Duodenal mucosa (tissue), 2 donors: ENCODE measurements around the gene LRGUK.
A peak's percentile ranks its signal among the peaks of the same experiment; 100 is the strongest.

Source experiments
- H3K27ac ChIP-seq: one replicate; pipeline ENCODE4 v1.7.0; 2013; ENCODE audit warnings: low read depth, low read length
- H3K27me3 ChIP-seq, 2 donors: one replicate each; pipeline ENCODE4 v1.7.0; 2013; ENCODE audit warnings: low read length in 2 of 2, control low read depth in 1 of 2; ENCODE audit not compliant: insufficient read depth in 2 of 2, control insufficient read depth in 1 of 2
- H3K36me3 ChIP-seq, 2 donors: one replicate each; pipeline ENCODE4 v1.7.0; 2013; ENCODE audit warnings: low read length in 2 of 2, control low read depth in 1 of 2; ENCODE audit not compliant: insufficient read depth in 2 of 2, control insufficient read depth in 1 of 2
- H3K4me1 ChIP-seq, 2 donors: one replicate each; pipeline ENCODE4 v1.7.0; 2013; ENCODE audit warnings: low read length in 2 of 2, control low read depth in 1 of 2; ENCODE audit not compliant: insufficient read depth in 2 of 2, control insufficient read depth in 1 of 2
- H3K4me3 ChIP-seq, 2 donors: one replicate each; pipeline ENCODE4 v1.7.0; 2013; ENCODE audit warnings: low read length in 2 of 2, low read depth in 1 of 2
- H3K9ac ChIP-seq, 2 donors: one replicate each; pipeline ENCODE4 v1.7.0; 2013; ENCODE audit warnings: low read length in 2 of 2, low read depth in 1 of 2
- H3K9me3 ChIP-seq, 2 donors: one replicate each; pipeline ENCODE4 v1.7.0; 2013; ENCODE audit warnings: low read length in 2 of 2, control low read depth in 1 of 2; ENCODE audit not compliant: control insufficient read depth in 1 of 2

The LRGUK gene

GRCh38 chr7:134122980-134123379, 4.2 kb upstream of the LRGUK start:
- no peaks in the 10 kb centered on the region for H3K9me3 ChIP-seq
- H3K9ac ChIP-seq = no peak overlapping the region
- H3K4me1 ChIP-seq = peaks cover 5% of the 10 kb centered on the region in 2 donors
- H3K27ac ChIP-seq = no peak overlapping the region
- no peaks in the 10 kb centered on the region for H3K36me3 ChIP-seq
- no peak overlapping the region for H3K4me3 ChIP-seq
- H3K27me3 ChIP-seq = no peaks in the 10 kb centered on the region

- Histone ChIP-seq H3K9ac (no peak overlapping the region), H3K36me3 (no peaks in the 10 kb centered on the region), H3K27me3 (no peaks in the 10 kb centered on the region), H3K4me1 (peaks cover 5% of the 10 kb centered on the region in 2 donors), H3K9me3 (no peaks in the 10 kb centered on the region), H3K27ac (no peak overlapping the region), H3K4me3 (no peak overlapping the region)
Measured at GRCh38 chr7:134126146-134126545, 994 bp upstream of the LRGUK start.

- Histone ChIP-seq H3K4me1 (peaks cover 5% of the 10 kb centered on the region in 2 donors), H3K27me3 (peaks cover 0 to 3% of the 10 kb centered on the region in 2 donors), H3K9me3 (no peaks in the 10 kb centered on the region), H3K27ac (no peak overlapping the region), H3K4me3 (peak overlapping the region; percentile 79 to 88), H3K36me3 (no peaks in the 10 kb centered on the region), H3K9ac (no peak overlapping the region)
Measured at GRCh38 chr7:134126596-134126965, 559 bp upstream of the LRGUK start.

GRCh38 chr7:134128829-134129228, 1.7 kb downstream of the LRGUK start:
- Histone ChIP-seq H3K9ac (no peak overlapping the region), H3K9me3 (no peaks in the 10 kb centered on the region), H3K27ac (no peak overlapping the region), H3K36me3 (no peaks in the 10 kb centered on the region), H3K27me3 (peaks cover 3 to 4% of the 10 kb centered on the region in 2 donors), H3K4me1 (peaks cover 5% of the 10 kb centered on the region in 2 donors), H3K4me3 (no peak overlapping the region)

- Histone ChIP-seq H3K4me3 (no peak overlapping the region), H3K4me1 (peaks cover 5% of the 10 kb centered on the region in 2 donors), H3K9ac (no peak overlapping the region), H3K27ac (no peak overlapping the region), H3K36me3 (no peaks in the 10 kb centered on the region), H3K27me3 (peaks cover 3 to 4% of the 10 kb centered on the region in 2 donors), H3K9me3 (no peaks in the 10 kb centered on the region)
Measured at GRCh38 chr7:134129856-134130523, 2.9 kb downstream of the LRGUK start.

GRCh38 chr7:134134004-134134403, 6.9 kb downstream of the LRGUK start:
- no peaks in the 10 kb centered on the region for H3K36me3 ChIP-seq
- no peak overlapping the region for H3K27ac ChIP-seq
- H3K4me3 ChIP-seq = no peak overlapping the region
- H3K27me3 ChIP-seq = peaks cover 3 to 4% of the 10 kb centered on the region in 2 donors
- no peaks in the 10 kb centered on the region for H3K9me3 ChIP-seq
- H3K9ac ChIP-seq = no peak overlapping the region
- H3K4me1 ChIP-seq = no peaks in the 10 kb centered on the region

- Histone ChIP-seq H3K36me3 (no peaks in the 10 kb centered on the region), H3K4me3 (no peak overlapping the region), H3K27ac (no peak overlapping the region), H3K9me3 (no peaks in the 10 kb centered on the region), H3K4me1 (no peaks in the 10 kb centered on the region), H3K27me3 (no peaks in the 10 kb centered on the region), H3K9ac (no peak overlapping the region)
Measured at GRCh38 chr7:134140889-134141867, 14.0 kb downstream of the LRGUK start.

GRCh38 chr7:134141868-134142264, 14.7 kb downstream of the LRGUK start:
- Histone ChIP-seq H3K27ac (no peak overlapping the region), H3K4me1 (no peaks in the 10 kb centered on the region), H3K9ac (no peak overlapping the region), H3K27me3 (no peaks in the 10 kb centered on the region), H3K36me3 (no peaks in the 10 kb centered on the region), H3K4me3 (no peak overlapping the region), H3K9me3 (no peaks in the 10 kb centered on the region)

GRCh38 chr7:134153493-134154136, 26.5 kb downstream of the LRGUK start:
- no peaks in the 10 kb centered on the region for H3K27me3 ChIP-seq
- H3K4me3 ChIP-seq = no peak overlapping the region
- H3K36me3 ChIP-seq = no peaks in the 10 kb centered on the region
- no peaks in the 10 kb centered on the region for H3K9me3 ChIP-seq
- no peak overlapping the region for H3K27ac ChIP-seq
- H3K9ac ChIP-seq = no peak overlapping the region
- H3K4me1 ChIP-seq = no peaks in the 10 kb centered on the region

GRCh38 chr7:134154581-134155130, 27.5 kb downstream of the LRGUK start:
- H3K4me3 ChIP-seq = no peak overlapping the region
- H3K9me3 ChIP-seq = no peaks in the 10 kb centered on the region
- H3K27me3 ChIP-seq = no peaks in the 10 kb centered on the region
- H3K4me1 ChIP-seq = no peaks in the 10 kb centered on the region
- no peaks in the 10 kb centered on the region for H3K36me3 ChIP-seq
- H3K9ac ChIP-seq = no peak overlapping the region
- H3K27ac ChIP-seq = no peak overlapping the region
